H1 (cell line): Measurements from ENCODE around the gene LCORL. TPM values are rescaled to one million over a fixed set of nuclear protein-coding genes. Genes with fewer than 3 reads are reported as not detected.

Experiments used
- CTCF ChIA-PET: fragments of 300-600 bp; sonication (Branson Sonifier 250); formaldehyde crosslinking; loops from one replicate; lab custom pipeline; 2021; ENCODE audit not compliant: partially characterized antibody; lab: Charles Lee
- POLR2A ChIA-PET: fragments of 300-600 bp; sonication (Branson Sonifier 250); formaldehyde crosslinking; loops from one replicate; lab custom pipeline; 2021; ENCODE audit warnings: inconsistent platforms; ENCODE audit not compliant: partially characterized antibody; lab: Charles Lee
- DNase-seq, 2 experiments: peaks; one replicate each; pipeline versions ENCODE4 v3.0.0 to v3.0.0-alpha.2; 2010 to 2022; ENCODE audit warnings: low spot score in 2 of 2, low read depth in 1 of 2, mixed read lengths in 1 of 2
- FAIRE-seq: peaks from 2 replicates; lab custom pipeline; 2011; peaks lifted over from hg19 to GRCh38; lab: Jason Lieb, UNC
- H2AFZ ChIP-seq: 2 replicates; pipeline ENCODE4 v1.8.1; 2012; ENCODE audit warnings: low read length, inconsistent platforms
- H2AK5ac ChIP-seq: 2 replicates; pipeline ENCODE4 v1.6.1; 2013; ENCODE audit warnings: low read depth, low read length
- H2BK120ac ChIP-seq: replicated peaks from 2 replicates; pipeline ENCODE3; 2013; ENCODE audit warnings: low read depth, low read length, inconsistent platforms
- H2BK12ac ChIP-seq: 2 replicates; pipeline ENCODE4 v1.6.1; 2013; ENCODE audit warnings: low read depth, low read length
- H2BK15ac ChIP-seq: 2 replicates; pipeline ENCODE4 v1.6.1; 2013; ENCODE audit warnings: low read length
- H2BK20ac ChIP-seq: 2 replicates; pipeline ENCODE4 v1.6.1; 2013; ENCODE audit warnings: low read length
- H2BK5ac ChIP-seq: 2 replicates; pipeline ENCODE4 v1.6.1; 2013; ENCODE audit warnings: low read depth, low read length
- H3K14ac ChIP-seq: 2 replicates; pipeline ENCODE4 v1.6.1; 2013; ENCODE audit warnings: inconsistent platforms; ENCODE audit not compliant: insufficient read length
- H3K18ac ChIP-seq: 2 replicates; pipeline ENCODE4 v1.6.1; 2013; ENCODE audit warnings: low read length; ENCODE audit errors: extremely low read depth
- H3K23ac ChIP-seq: 2 replicates; pipeline ENCODE4 v1.6.1; 2013; ENCODE audit warnings: inconsistent platforms; ENCODE audit not compliant: insufficient read length
- H3K23me2 ChIP-seq: 2 replicates; pipeline ENCODE4 v1.6.1; 2013; ENCODE audit warnings: low read depth, low read length
- H3K27ac ChIP-seq: 2 replicates; pipeline ENCODE4 v1.6.1; 2011; ENCODE audit warnings: low read depth, low read length, inconsistent platforms
- H3K27me3 ChIP-seq, 4 experiments: replicated peaks in 1 of 4; 1 replicate in 1 of 4; 2 replicates in 3 of 4; pipeline versions ENCODE4 v1.6.1 to v1.8.1; 2011 to 2013; ENCODE audit warnings: low read length in 3 of 4, mild to moderate bottlenecking in 3 of 4, inconsistent platforms in 2 of 4, mixed read lengths in 2 of 4, moderate library complexity in 1 of 4; ENCODE audit not compliant: control insufficient read depth in 3 of 4, insufficient read depth in 3 of 4; ENCODE audit errors: extremely low read depth in 1 of 4
- H3K36me3 ChIP-seq, 4 experiments: 2 replicates each; pipeline versions ENCODE4 v1.6.1 to v1.8.1; 2011 to 2013; ENCODE audit warnings: mild to moderate bottlenecking in 4 of 4, low read length in 3 of 4, moderate library complexity in 2 of 4, control low read depth in 1 of 4, inconsistent platforms in 1 of 4; ENCODE audit not compliant: insufficient read depth in 4 of 4, control insufficient read depth in 2 of 4
- H3K4ac ChIP-seq: replicated peaks from 2 replicates; pipeline ENCODE3; 2013; ENCODE audit warnings: low read length, low read depth, mixed read lengths, inconsistent platforms; ENCODE audit not compliant: insufficient read length
- H3K4me1 ChIP-seq, 4 experiments: replicated peaks in 1 of 4; 1 replicate in 1 of 4; 2 replicates in 3 of 4; pipeline versions ENCODE4 v1.6.1 to v1.8.1; 2011 to 2013; ENCODE audit warnings: low read length in 3 of 4, inconsistent platforms in 2 of 4, mixed read lengths in 1 of 4; ENCODE audit not compliant: insufficient read depth in 4 of 4, control insufficient read depth in 3 of 4
- H3K4me2 ChIP-seq, 2 experiments: 2 replicates each; pipeline versions ENCODE4 v1.6.1 to v1.8.1; 2011 to 2013; ENCODE audit warnings: low read depth in 2 of 2, low read length in 2 of 2, control low read depth in 1 of 2, inconsistent platforms in 1 of 2, mild to moderate bottlenecking in 1 of 2; ENCODE audit not compliant: insufficient read depth in 1 of 2
- H3K4me3 ChIP-seq, 4 experiments: fragments of 200-600, 300-600 bp in 1 of 4; sonication (generic), shearing (Covaris generic), sonication (Bioruptor Twin) in 1 of 4; 2 replicates each; pipeline versions ENCODE4 v1.5.1 to v1.8.1; 2011 to 2016; ENCODE audit warnings: low read length in 4 of 4, low read depth in 3 of 4, control low read depth in 2 of 4, inconsistent platforms in 2 of 4, mild to moderate bottlenecking in 2 of 4, mixed read lengths in 1 of 4, moderate library complexity in 1 of 4; ENCODE audit not compliant: insufficient read depth in 2 of 4; ENCODE audit errors: extremely low read depth in 1 of 4
- H3K56ac ChIP-seq: replicated peaks from 2 replicates; pipeline ENCODE3; 2013; ENCODE audit warnings: low read depth, mild to moderate bottlenecking, mixed read lengths, low read length, inconsistent platforms; ENCODE audit not compliant: insufficient read length
- H3K79me1 ChIP-seq: 2 replicates; pipeline ENCODE4 v1.6.1; 2013; ENCODE audit warnings: low read depth, low read length, control low read depth
- H3K79me2 ChIP-seq, 2 experiments: 2 replicates each; pipeline versions ENCODE4 v1.6.1 to v1.8.1; 2012 to 2013; ENCODE audit warnings: low read length in 2 of 2, mild to moderate bottlenecking in 2 of 2, inconsistent platforms in 1 of 2; ENCODE audit not compliant: insufficient read depth in 2 of 2, control insufficient read depth in 1 of 2
- H3K9ac ChIP-seq, 4 experiments: replicated peaks in 1 of 4; 1 replicate in 1 of 4; 2 replicates in 3 of 4; pipeline versions ENCODE4 v1.6.1 to v1.8.1; 2011 to 2013; ENCODE audit warnings: low read depth in 3 of 4, low read length in 3 of 4, control low read depth in 2 of 4, mild to moderate bottlenecking in 2 of 4, moderate library complexity in 2 of 4, inconsistent platforms in 1 of 4; ENCODE audit errors: extremely low read depth in 1 of 4
- H3K9me3 ChIP-seq, 2 experiments: 2 replicates each; pipeline versions ENCODE4 v1.6.1 to v1.8.1; 2012 to 2013; ENCODE audit warnings: mild to moderate bottlenecking in 2 of 2, moderate library complexity in 2 of 2, control low read depth in 1 of 2, inconsistent platforms in 1 of 2, low read depth in 1 of 2, low read length in 1 of 2, mixed read lengths in 1 of 2; ENCODE audit not compliant: insufficient read depth in 2 of 2
- H4K20me1 ChIP-seq, 2 experiments: replicated peaks in 1 of 2; 2 replicates each; pipeline versions ENCODE3 to v1.8.1; 2011 to 2013; ENCODE audit warnings: inconsistent platforms in 2 of 2, low read length in 2 of 2, mild to moderate bottlenecking in 1 of 2; ENCODE audit not compliant: insufficient read depth in 2 of 2, control insufficient read depth in 1 of 2
- H4K5ac ChIP-seq: 2 replicates; pipeline ENCODE4 v1.6.1; 2013; ENCODE audit warnings: low read length, low read depth, mixed read lengths, inconsistent platforms; ENCODE audit not compliant: insufficient read length
- H4K8ac ChIP-seq: 2 replicates; pipeline ENCODE4 v1.8.0; 2013; ENCODE audit warnings: mild to moderate bottlenecking, moderate library complexity, low read length, inconsistent platforms; ENCODE audit not compliant: insufficient read depth; ENCODE audit errors: extremely low read depth
- H4K91ac ChIP-seq: replicated peaks from 2 replicates; pipeline ENCODE3; 2013; ENCODE audit warnings: low read length, mixed read lengths, inconsistent platforms; ENCODE audit not compliant: insufficient read length
- BACH1 ChIP-seq: IDR thresholded peaks from 2 replicates; pipeline ENCODE4 v1.6.1; 2012; ENCODE audit warnings: low read length, improper control_type of control experiment
- EGR1 ChIP-seq: IDR thresholded peaks from 2 replicates; pipeline ENCODE4 v1.6.1; 2011; ENCODE audit warnings: low read depth, low read length, borderline replicate concordance
- GTF2F1 ChIP-seq: IDR thresholded peaks from 2 replicates; pipeline ENCODE4 v1.6.1; 2012; ENCODE audit warnings: low read depth, low read length, improper control_type of control experiment, borderline replicate concordance
- HDAC2 ChIP-seq, 2 experiments: fragments of 300-600 bp in 1 of 2; sonication (generic) in 1 of 2; IDR thresholded peaks; 2 replicates each; pipeline ENCODE4 v1.6.1; 2011 to 2012; ENCODE audit warnings: low read depth in 2 of 2, low read length in 2 of 2, mild to moderate bottlenecking in 2 of 2, moderate library complexity in 2 of 2, borderline replicate concordance in 1 of 2, inconsistent platforms in 1 of 2
- PHF8 ChIP-seq: fragments of 200-600 bp; sonication (generic); conservative IDR thresholded peaks from 2 replicates; pipeline ENCODE4 v1.7.1; 2012; ENCODE audit warnings: low read depth, mild to moderate bottlenecking, inconsistent platforms, low read length, moderate library complexity
- SAP30 ChIP-seq: fragments of 300-600 bp; sonication (generic); IDR thresholded peaks from 2 replicates; pipeline ENCODE4 v1.7.1; 2012; ENCODE audit warnings: low read length, moderate library complexity, mild to moderate bottlenecking, inconsistent platforms; ENCODE audit not compliant: insufficient read depth, insufficient replicate concordance
- TEAD4 ChIP-seq: IDR thresholded peaks from 2 replicates; pipeline ENCODE4 v1.6.1; 2012; ENCODE audit warnings: low read depth, low read length, inconsistent platforms, mixed read lengths
- USF2 ChIP-seq: IDR thresholded peaks from 2 replicates; pipeline ENCODE4 v1.6.1; 2011; ENCODE audit warnings: low read length, improper control_type of control experiment
- WGBS, 2 experiments: shearing (Covaris generic) in 1 of 2; methylation state at CpG; one replicate each; pipeline versions ENCODE4 v1.1.6 to v1.1.7; 2013 to 2015; ENCODE audit warnings: low lambda C conversion rate in 2 of 2, mixed read lengths in 2 of 2, inconsistent platforms in 1 of 2, low coverage in 1 of 2, missing lambda C conversion rate in 1 of 2; ENCODE audit not compliant: insufficient replicate concordance in 2 of 2, insufficient coverage in 1 of 2, insufficient read length in 1 of 2; ENCODE audit errors: extremely low coverage in 1 of 2, missing lambda C conversion rate in 1 of 2; 5-methylcytosine and 5-hydroxymethylcytosine counted together
- polyA plus RNA-seq, 7 experiments: library from polyadenylated mRNA; depleted of rRNA in 3 of 7; stranded (reverse) in 5 of 7; unstranded in 2 of 7; fragments of >200 nt in 5 of 7; fragments of 200-250 nt in 2 of 7; gene quantifications; 1 replicate in 5 of 7; 2 replicates in 1 of 7; 4 replicates in 1 of 7; pipeline versions ENCODE4 v1.2.1 to v1.2.3, GENCODE V29; 2011 to 2013; ENCODE audit warnings: missing spikeins in 2 of 7, mixed read lengths in 2 of 7
- total RNA-seq: library from RNA; stranded (reverse); fragmentation: NEBNext Ultra II Directional; extraction: Animal tissue kit (Norgen Biotek cat#: 25700); gene quantifications from 2 replicates; pipeline ENCODE4 v1.2.1, GENCODE V29; 2021

The LCORL gene
- total and polyA plus RNA-seq, 2 of the 8 experiments (the other 6 are each of a cell fraction or from before 2014, with no cell fraction given) = 2.2 to 19.2 TPM

GRCh38 chr4:17810260-17811077 is 211.1 kb downstream of the LCORL start, which contains the start of the genes DCAF16 and NCAPG:
Gene DCAF16, minus strand, starts transcription at chr4:17810757. Its CDS starts 6,616 bp downstream, at chr4:17804141.
Gene NCAPG, plus strand, starts transcription at chr4:17810979. Its CDS starts 99 bp downstream, at chr4:17811078.
- Histone ChIP-seq H3K23ac (peak within 1 kb of the TSS; percentile 5), H3K4me2 (peak within 1 kb of the TSS; percentile 71 to 81), H3K4ac (peak within 1 kb of the TSS; percentile 96), H3K9me3 (no peaks in the 10 kb centered on the region), H4K5ac (peak within 1 kb of the TSS; percentile 94), H3K9ac (peak within 1 kb of the TSS; percentile 91 to 99 (median 96)), H2BK20ac (no peak within 1 kb of the TSS), H3K27ac (peak within 1 kb of the TSS; percentile 97), H3K18ac (peak within 1 kb of the TSS; percentile 95), H2BK12ac (peak within 1 kb of the TSS; percentile 90), H4K20me1 (peaks cover 13 to 15% of the 10 kb centered on the region in 2 experiments), H3K27me3 (no peaks in the 10 kb centered on the region), H2AFZ (0 out of 2 replicates have a peak within 1 kb of the TSS, but pooled peaks have one; percentile 56), H3K23me2 (peaks cover 3% of the 10 kb centered on the region; the same call in 1 of the 2 replicates), H3K4me1 (peaks cover 2 to 6% (median 4%) of the 10 kb centered on the region in 4 experiments; a peak in 5 of 7 replicates), H3K4me3 (peak within 1 kb of the TSS; percentile 94 to 98 (median 97)), H3K56ac (peak within 1 kb of the TSS; percentile 95), H2AK5ac (peak within 1 kb of the TSS; percentile 75), H3K79me2 (peaks cover 13 to 95% of the 10 kb centered on the region in 2 experiments), H2BK120ac (no peak within 1 kb of the TSS), H2BK15ac (no peak within 1 kb of the TSS), H3K79me1 (no peaks in the 10 kb centered on the region), H4K91ac (peak within 1 kb of the TSS; percentile 89), H4K8ac (peak within 1 kb of the TSS; percentile 99), H3K14ac (peak within 1 kb of the TSS; percentile 6), H2BK5ac (peak within 1 kb of the TSS; percentile 96), H3K36me3 (peaks cover 0 to 19% (median 5%) of the 10 kb centered on the region in 4 experiments; a peak in 3 of 8 replicates)
- DNase-seq (peak; percentile 98 to 99), FAIRE-seq (peak; percentile 93)
- POLR2A ChIA-PET = interaction anchor here (0.6 to 3.4 kb wide), 9 partner anchors 12 to 907 kb away, joined by 3 to 19 read pairs (median 4); partner anchors contain the start of genes FAM184B, MED28 and QDPR
- CTCF ChIA-PET = interaction anchor here (0.8 to 3.7 kb wide), 7 partner anchors 9 to 169 kb away, joined by 3 to 23 read pairs (median 3); no protein-coding TSS in a partner anchor
- WGBS, 2 experiments = 1% methylated on average over 61 of the region's 69 CpGs; no CpG with 5 or more reads in 1 of the 2 experiments
- TF ChIP-seq SAP30 (peak; percentile 79), EGR1 (no peak), BACH1 (peak; percentile 74), HDAC2 (IDR thresholded peaks at IDR 0.05; ENCODE audit: borderline replicate concordance in 1 of 2, low read depth in 2 of 2, low read length in 2 of 2) (peak; percentile 71 to 80; a peak in 2 of 4 replicates), PHF8 (peak; percentile 94), GTF2F1 (no peak), USF2 (no peak), TEAD4 (no peak)
